IMR-90 (cell line): ENCODE results near the gene XYLT2. TPM values are rescaled to one million over a fixed set of nuclear protein-coding genes. Genes with fewer than 3 reads are reported as not detected.

ENCODE experiments used
- ATAC-seq: fragments of 200-7000 bp; cut with Tn5 transposase; 2 replicates; pipeline ENCODE4 v1.9.1; 2020; ENCODE audit warnings: low read depth, mild to moderate bottlenecking, moderate library complexity
- BruUV-seq: library from RNA; stranded (reverse); fragments of 400-500 nt; replicated peaks from 2 replicates; lab custom pipeline; 2021; lab: Mats Ljungman, UMichigan
- CTCF ChIA-PET: fragments of 300-600 bp; formaldehyde crosslinking; extraction: SDS; loops from one replicate; lab custom pipeline; 2021; ENCODE audit warnings: antibody characterized with exemption; lab: Yijun Ruan, JAX
- POLR2A ChIA-PET: fragments of 300-600 bp; sonication (Branson Sonifier 250); formaldehyde crosslinking; loops from one replicate; lab custom pipeline; 2022; ENCODE audit warnings: antibody characterized with exemption; ENCODE audit not compliant: unreplicated experiment; lab: Charles Lee
- DNase-seq: peaks from one replicate; pipeline ENCODE4 v3.0.0; 2013
- H2AFZ ChIP-seq: replicated peaks from 2 replicates; pipeline ENCODE3; 2013; ENCODE audit warnings: low read length, mild to moderate bottlenecking; ENCODE audit not compliant: poor library complexity
- H2AK5ac ChIP-seq: 2 replicates; pipeline ENCODE4 v1.6.1; 2013; ENCODE audit warnings: low read depth, low read length, inconsistent platforms
- H2AK9ac ChIP-seq: replicated peaks from 2 replicates; pipeline ENCODE3; 2013; ENCODE audit warnings: mild to moderate bottlenecking, low read depth, low read length, moderate library complexity; ENCODE audit not compliant: poor library complexity
- H2BK120ac ChIP-seq: 2 replicates; pipeline ENCODE4 v1.6.1; 2013; ENCODE audit warnings: low read depth, low read length, inconsistent platforms
- H2BK15ac ChIP-seq: 3 replicates; pipeline ENCODE4 v1.6.1; 2013; ENCODE audit warnings: low read depth, low read length, inconsistent platforms
- H2BK20ac ChIP-seq: 2 replicates; pipeline ENCODE4 v1.6.1; 2013; ENCODE audit warnings: low read depth, mild to moderate bottlenecking, inconsistent platforms, low read length, moderate library complexity
- H2BK5ac ChIP-seq: 2 replicates; pipeline ENCODE4 v1.6.1; 2013; ENCODE audit warnings: mild to moderate bottlenecking, low read depth, low read length, inconsistent platforms; ENCODE audit not compliant: poor library complexity, severe bottlenecking
- H3K14ac ChIP-seq: replicated peaks from 2 replicates; pipeline ENCODE4 v1.6.1; 2013; ENCODE audit warnings: low read depth, low read length, inconsistent platforms
- H3K18ac ChIP-seq: 2 replicates; pipeline ENCODE4 v1.6.1; 2013; ENCODE audit warnings: low read depth, low read length, control low read depth
- H3K23ac ChIP-seq: 2 replicates; pipeline ENCODE4 v1.6.1; 2013; ENCODE audit warnings: low read depth, low read length, inconsistent platforms
- H3K27ac ChIP-seq: 2 replicates; pipeline ENCODE4 v1.5.1; 2013; ENCODE audit warnings: mild to moderate bottlenecking, control low read depth, low read length; ENCODE audit not compliant: insufficient read depth
- H3K27me3 ChIP-seq: 2 replicates; pipeline ENCODE4 v1.6.1; 2013; ENCODE audit warnings: low read length; ENCODE audit not compliant: control insufficient read depth, insufficient read depth
- H3K36me3 ChIP-seq: 2 replicates; pipeline ENCODE4 v1.6.1; 2013; ENCODE audit warnings: low read length, mixed read lengths; ENCODE audit not compliant: control insufficient read depth, insufficient read depth
- H3K4ac ChIP-seq: 2 replicates; pipeline ENCODE4 v1.6.1; 2013; ENCODE audit warnings: low read depth, low read length, inconsistent platforms
- H3K4me1 ChIP-seq: 2 replicates; pipeline ENCODE4 v1.6.1; 2013; ENCODE audit warnings: low read length, mixed read lengths; ENCODE audit not compliant: control insufficient read depth, insufficient read depth
- H3K4me2 ChIP-seq: 2 replicates; pipeline ENCODE4 v1.6.1; 2013; ENCODE audit warnings: low read depth, mild to moderate bottlenecking, control low read depth, low read length, moderate library complexity
- H3K4me3 ChIP-seq: 2 replicates; pipeline ENCODE4 v1.5.1; 2013; ENCODE audit warnings: low read depth, mild to moderate bottlenecking, control low read depth, low read length, moderate library complexity; ENCODE audit not compliant: insufficient read depth
- H3K56ac ChIP-seq: 2 replicates; pipeline ENCODE4 v1.6.1; 2013; ENCODE audit warnings: low read length, inconsistent platforms; ENCODE audit not compliant: insufficient read depth; ENCODE audit errors: extremely low read depth
- H3K79me1 ChIP-seq, 2 experiments: 2 replicates each; pipeline ENCODE4 v1.6.1; 2013; ENCODE audit warnings: low read length in 2 of 2, inconsistent platforms in 1 of 2, low read depth in 1 of 2
- H3K9ac ChIP-seq: 2 replicates; pipeline ENCODE4 v1.6.1; 2013; ENCODE audit warnings: low read depth, low read length, control low read depth
- H3K9me1 ChIP-seq: 2 replicates; pipeline ENCODE4 v1.6.1; 2013; ENCODE audit warnings: low read length, inconsistent platforms; ENCODE audit not compliant: insufficient read depth
- H3K9me3 ChIP-seq: 2 replicates; pipeline ENCODE4 v1.6.1; 2013; ENCODE audit warnings: low read length; ENCODE audit not compliant: control insufficient read depth, insufficient read depth
- H4K20me1 ChIP-seq: 2 replicates; pipeline ENCODE4 v1.6.1; 2013; ENCODE audit warnings: low read length, inconsistent platforms; ENCODE audit not compliant: insufficient read depth
- H4K5ac ChIP-seq: 2 replicates; pipeline ENCODE4 v1.6.1; 2013; ENCODE audit warnings: mild to moderate bottlenecking, low read depth, low read length, control low read depth
- H4K8ac ChIP-seq, 2 experiments: 2 replicates each; pipeline ENCODE4 v1.6.1; 2013; ENCODE audit warnings: low read depth in 2 of 2, low read length in 2 of 2, control low read depth in 1 of 2, inconsistent platforms in 1 of 2
- H4K91ac ChIP-seq: 2 replicates; pipeline ENCODE4 v1.6.1; 2013; ENCODE audit warnings: low read depth, low read length, inconsistent platforms; ENCODE audit not compliant: insufficient read depth
- CHD1 ChIP-seq: IDR thresholded peaks from 2 replicates; pipeline ENCODE4 v1.6.1; 2012; ENCODE audit warnings: low read depth, low read length, improper control_type of control experiment
- CTCF ChIP-seq: conservative IDR thresholded peaks from 2 replicates; pipeline ENCODE4 v1.5.1; 2012; ENCODE audit warnings: mild to moderate bottlenecking, low read depth, low read length, improper control_type of control experiment
- FOS ChIP-seq: fragments of 150-350 bp; IDR thresholded peaks from 2 replicates; pipeline ENCODE4 v1.6.1; 2016; ENCODE audit warnings: low read depth, low read length
- MXI1 ChIP-seq: IDR thresholded peaks from 2 replicates; pipeline ENCODE4 v1.6.1; 2012; ENCODE audit warnings: low read depth, mild to moderate bottlenecking, low read length, moderate library complexity, borderline replicate concordance
- USF2 ChIP-seq: fragments of 150-350 bp; IDR thresholded peaks from 2 replicates; pipeline ENCODE4 v1.6.1; 2017; ENCODE audit warnings: mild to moderate bottlenecking, antibody characterized with exemption, low read length, low read depth
- WGBS, 2 experiments: methylation state at CpG; one replicate each; pipeline versions ENCODE4 v1.1.5 to v1.1.7; 2013; ENCODE audit warnings: missing lambda C conversion rate in 2 of 2; ENCODE audit not compliant: insufficient read length in 1 of 2; ENCODE audit errors: extremely low coverage in 2 of 2; 5-methylcytosine and 5-hydroxymethylcytosine counted together
- dilution Hi-C: fragments of 300-500 bp; cut with HindIII; formaldehyde crosslinking; loops from one replicate; pipeline ENCODE4 v1.14.3; 2018; ENCODE audit warnings: low sequenced_read_pairs; ENCODE audit not compliant: unreplicated experiment
- in situ Hi-C: fragments of 300-500 bp; cut with MboI; formaldehyde crosslinking; loops from 3 replicates; pipeline ENCODE4 v1.14.3; 2019; ENCODE audit warnings: low sequenced_read_pairs, inconsistent platforms, mixed read lengths
- intact Hi-C: fragments of 100-400 bp; cut with micrococcal nuclease; formaldehyde crosslinking; loops from 2 replicates; pipeline ENCODE4 v1.10.0; 2022
- polyA plus RNA-seq, 3 experiments: library from polyadenylated mRNA; depleted of rRNA; stranded (reverse); fragments of >200 nt; gene quantifications; 2 replicates each; pipeline ENCODE4 v1.2.3, GENCODE V29; 2012; ENCODE audit warnings: low replicate concordance in 1 of 3
- total RNA-seq: library from RNA; depleted of rRNA; stranded (reverse); fragments of >200 nt; gene quantifications from 2 replicates; pipeline ENCODE4 v1.2.3, GENCODE V29; 2012

The XYLT2 gene
- total and polyA plus RNA-seq, 2 of the 4 experiments (the other 2 are of a cell fraction): 27.7 to 31.9 TPM

DNA sequence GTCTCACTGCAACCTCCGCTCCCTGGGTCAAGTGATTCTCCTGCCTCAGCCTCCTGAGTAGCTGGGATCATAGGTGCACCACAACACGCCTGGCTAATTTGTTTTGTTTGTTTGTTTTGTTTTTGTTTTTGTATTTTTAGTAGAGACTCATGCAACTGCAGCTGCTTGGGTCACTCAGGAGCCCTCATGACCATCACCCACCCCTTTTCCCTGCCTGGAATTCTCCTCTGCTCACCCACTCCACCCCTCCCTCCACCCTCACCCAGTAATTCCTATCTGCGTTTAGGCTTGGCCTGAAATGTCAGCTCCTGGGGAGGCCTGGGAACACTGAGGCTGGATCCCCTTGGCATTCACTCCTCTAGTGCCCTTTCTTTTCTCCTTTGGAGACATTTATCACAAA, 46.1 kb upstream of the XYLT2 start:
- Histone ChIP-seq H3K23ac (no peak overlapping the region), H2AK9ac (no peak overlapping the region), H3K4me1 (peaks cover 6% of the 10 kb centered on the region), H3K9me3 (no peaks in the 10 kb centered on the region), H3K9ac (no peak overlapping the region), H2BK120ac (no peak overlapping the region), H3K4ac (0 out of 2 replicates have a peak overlapping the region, but pooled peaks have one; percentile 17), H2BK15ac (no peak overlapping the region), H3K27ac (no peak overlapping the region), H3K14ac (no peak overlapping the region), H4K8ac (no peak overlapping the region), H3K4me2 (no peak overlapping the region), H3K36me3 (no peaks in the 10 kb centered on the region), H2BK20ac (no peak overlapping the region), H3K79me1 (no peaks in the 10 kb centered on the region), H4K91ac (no peak overlapping the region), H4K20me1 (no peaks in the 10 kb centered on the region), H2AFZ (no peak overlapping the region), H3K27me3 (no peaks in the 10 kb centered on the region), H3K18ac (no peak overlapping the region), H2BK5ac (no peak overlapping the region), H3K4me3 (no peak overlapping the region), H3K56ac (no peak overlapping the region), H4K5ac (no peak overlapping the region), H3K9me1 (peaks cover 6% of the 10 kb centered on the region), H2AK5ac (peak overlapping the region; percentile 37; the same call in 1 of the 2 replicates)
- ChIA-PET CTCF (interaction anchor here (0.7 to 0.9 kb wide), 2 partner anchors 130 to 206 kb away, joined by 6 to 9 read pairs; no protein-coding TSS in a partner anchor), POLR2A (no interaction called here)
- WGBS, 2 experiments: no CpG with 5 or more reads among the region's 3 CpGs
- TF ChIP-seq CHD1 (no peak), MXI1 (no peak), USF2 (no peak), FOS (no peak), CTCF (no peak)
- in situ Hi-C loops (loop anchor here (5.0 to 25.0 kb wide), 2 partner anchors 207 to 412 kb away; no protein-coding TSS in a partner anchor), intact Hi-C loops (loop anchor here (10.0 kb wide), 1 partner anchor 265 kb away; no protein-coding TSS in a partner anchor), dilution Hi-C loops (no loop called here)
- ATAC-seq: no peak
- no peak for DNase-seq
- BruUV-seq: no TSS peak
